ENCODE data around the gene PARP14.
A peak's percentile ranks its signal among the peaks of the same experiment; 100 is the strongest.

PARP14 gene

GRCh38 chr3:122774564-122774963 is 93.9 kb downstream of the PARP14 start:
- peak; percentile 62 for DNase-seq

- DNase-seq, result no peak
Observed at GRCh38 chr3:122776675-122777468, 96.2 kb downstream of the PARP14 start.

DNA sequence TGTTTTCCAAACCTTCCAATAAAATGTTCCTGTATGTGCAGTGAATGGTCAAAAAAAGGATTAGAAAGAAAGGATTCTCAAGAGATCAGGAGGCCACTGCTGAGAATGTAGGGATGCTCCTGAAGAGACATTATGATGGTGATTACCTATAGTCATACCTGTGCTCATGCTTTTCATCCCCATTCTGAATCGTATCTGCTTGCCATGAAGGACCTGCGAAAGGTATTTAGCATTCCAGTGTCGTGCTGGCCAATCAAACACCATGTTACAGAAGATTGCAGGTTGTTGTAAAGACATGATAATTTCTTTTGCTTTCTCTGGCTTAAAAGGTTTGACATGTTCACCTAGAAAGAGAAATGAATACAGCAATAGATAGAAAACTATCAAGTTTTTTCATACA is 96.9 kb downstream of the PARP14 start:
- no peak for DNase-seq
